Pancreas (tissue), 10 donors: ENCODE results near the gene PRF1. TPM values are rescaled to one million over a fixed set of nuclear protein-coding genes. Genes with fewer than 3 reads are reported as not detected.

Experiments
- ATAC-seq, 4 donors: fragments of 200-7000 bp; cut with Tn5 transposase; one replicate each; pipeline versions ENCODE4 v1.8.0 to v1.9.1; 2020; ENCODE audit warnings: mild to moderate bottlenecking in 4 of 4, moderate library complexity in 4 of 4
- DNase-seq, 6 donors: peaks; one replicate each; pipeline ENCODE4 v3.0.0-alpha.2; 2020
- FAIRE-seq: peaks from 2 replicates; lab custom pipeline; 2012; peaks lifted over from hg19 to GRCh38; lab: Jason Lieb, UNC
- H3K27ac ChIP-seq, 4 donors: fragments of 200-600 bp; sonication (generic); 1 replicate in 3 of 4; 2 replicates in 1 of 4; pipeline versions ENCODE4 v1.5.0 to v1.8.0; 2020
- H3K27me3 ChIP-seq, 4 donors: fragments of 200-600 bp; one replicate each; pipeline ENCODE4 v1.8.0; 2021
- H3K36me3 ChIP-seq, 3 donors: fragments of 200-600 bp; sonication (generic) in 1 of 3; one replicate each; pipeline versions ENCODE4 v1.5.0 to v1.8.0; 2020 to 2021
- H3K4me1 ChIP-seq, 3 donors: fragments of 200-600 bp; one replicate each; pipeline ENCODE4 v1.8.0; 2021
- H3K4me3 ChIP-seq, 4 donors: fragments of 200-600 bp; sonication (generic) in 2 of 4; one replicate each; pipeline versions ENCODE4 v1.5.0 to v1.8.0; 2020 to 2021
- H3K9me3 ChIP-seq, 4 donors: fragments of 200-600 bp; one replicate each; pipeline ENCODE4 v1.8.0; 2021
- CTCF ChIP-seq, 4 donors: fragments of 200-600 bp; sonication (generic) in 3 of 4; IDR thresholded peaks; one replicate each; pipeline versions ENCODE4 v1.5.0 to v1.8.0; 2021; ENCODE audit warnings: antibody characterized with exemption in 4 of 4
- WGBS, 2 donors: extraction: QIAGEN DNeasy Blood & Tissue Kit; methylation state at CpG; one replicate each; pipeline ENCODE4 v1.1.7; 2013; 5-methylcytosine and 5-hydroxymethylcytosine counted together
- intact Hi-C, 3 donors: fragments of 100-400 bp; cut with DNase I; formaldehyde crosslinking; loops; one replicate each; pipeline versions ENCODE4 v1.11.1 to v1.14.2; 2022
- polyA plus RNA-seq, 2 donors: library from polyadenylated mRNA; stranded (reverse); fragments of 200-250 nt; gene quantifications; one replicate each; pipeline ENCODE4 v1.2.3, GENCODE V29; 2013
- total RNA-seq, 6 donors: library from RNA; stranded (reverse); fragmentation: NEBNext Ultra II Directional in 4 of 6; extraction: Animal tissue kit (Norgen Biotek cat#: 25700) in 4 of 6; gene quantifications; one replicate each; pipeline versions ENCODE4 v1.2.1 to v1.2.4, GENCODE V29; 2021 to 2023
- donor health status: healthy with polysubstance abuse.
- donor health status: DM: no; HTN: no; CAD: no; lungs with moderate emphysema.
- donor health status: DM: no; HTN: no; CAD: no.
- donor health status: control.
- donor health status: control.
- donor health status: Bipolar disorder and iron deficiency.
- donor health status: DM: yes; HTN: yes; CAD: no.
- donor health status: DM: no; HTN: no; CAD: no.
- donor health status: DM: no; HTN: no; CAD: no.
- donor health status: DM: yes; HTN: yes; CAD: no.

The PRF1 gene
- total and polyA plus RNA-seq, 8 donors = 0.16 to 1.8 (median 0.52) TPM

- no peaks in the 10 kb centered on the region for H3K36me3 ChIP-seq
- 81 to 82% methylated on average over 8 of the region's 8 CpGs for WGBS, 2 donors
- H3K27ac ChIP-seq = no peak overlapping the region
- no peaks in the 10 kb centered on the region for H3K9me3 ChIP-seq
- DNase-seq (peak in 1 of 6 donors; percentile 4), ATAC-seq (no peak), FAIRE-seq (no peak)
- intact Hi-C loops = no loop called here
- TF ChIP-seq CTCF (IDR thresholded peaks at IDR 0.05) = no peak
- no peaks in the 10 kb centered on the region for H3K4me1 ChIP-seq
- no peak overlapping the region for H3K4me3 ChIP-seq
- H3K27me3 ChIP-seq = no peaks in the 10 kb centered on the region
Observed at GRCh38 chr10:70586348-70586930, 16.1 kb downstream of the PRF1 start.

GRCh38 chr10:70585578-70586169, 16.9 kb downstream of the PRF1 start:
- no peak for TF ChIP-seq CTCF (IDR thresholded peaks at IDR 0.05)
- intact Hi-C loops = no loop called here
- Histone ChIP-seq H3K4me3 (no peak overlapping the region), H3K27ac (no peak overlapping the region), H3K4me1 (no peaks in the 10 kb centered on the region), H3K9me3 (no peaks in the 10 kb centered on the region), H3K27me3 (no peaks in the 10 kb centered on the region), H3K36me3 (no peaks in the 10 kb centered on the region)
- FAIRE-seq = no peak
- peak in 1 of 6 donors; percentile 4 for DNase-seq
- WGBS, 2 donors = 69 to 76% methylated on average over 8 of the region's 8 CpGs
- no peak for ATAC-seq

DNA sequence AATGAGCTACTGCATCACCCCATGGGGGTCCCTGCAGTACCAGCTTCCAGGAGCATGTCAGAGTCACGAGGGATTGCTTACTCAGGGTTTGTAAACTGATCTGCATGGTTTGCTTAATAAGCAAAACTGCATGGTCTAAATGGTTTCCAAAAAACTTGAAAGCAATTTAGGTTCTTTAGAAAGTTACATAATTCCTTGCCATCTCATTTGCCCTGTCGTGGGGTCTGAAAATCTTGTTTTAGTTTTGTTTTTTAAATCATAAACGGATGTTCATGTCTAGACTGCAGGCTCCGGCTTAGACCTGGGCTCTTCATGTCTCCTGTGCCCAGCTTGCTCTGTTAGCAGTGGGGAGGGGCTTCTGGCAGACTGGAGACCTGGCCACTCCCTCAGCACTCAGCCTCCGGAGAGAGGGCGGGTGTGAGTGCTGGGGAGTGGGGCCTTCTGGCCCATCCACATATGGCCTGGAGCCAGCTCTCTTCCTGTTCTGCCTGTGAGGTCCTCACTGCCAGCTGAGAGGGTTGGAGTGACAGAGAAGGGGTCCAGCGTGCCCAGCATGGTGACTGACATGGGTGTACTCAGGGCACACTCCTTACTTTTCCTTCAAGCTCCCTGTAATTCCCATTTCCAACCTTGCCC, 17.5 kb downstream of the PRF1 start:
- Histone ChIP-seq H3K9me3 (no peaks in the 10 kb centered on the region), H3K27me3 (no peaks in the 10 kb centered on the region), H3K4me3 (no peak overlapping the region), H3K27ac (no peak overlapping the region), H3K4me1 (no peaks in the 10 kb centered on the region), H3K36me3 (no peaks in the 10 kb centered on the region)
- ATAC-seq = no peak
- intact Hi-C loops = no loop called here
- DNase-seq = peak in 1 of 6 donors; percentile 9
- 62 to 68% methylated on average over 7 of the region's 7 CpGs for WGBS, 2 donors
- TF ChIP-seq CTCF (IDR thresholded peaks at IDR 0.05) = no peak
- no peak for FAIRE-seq

GRCh38 chr10:70584366-70584765, 18.2 kb downstream of the PRF1 start:
- WGBS, 2 donors = 76 to 86% methylated on average over 11 of the region's 11 CpGs
- TF ChIP-seq CTCF (IDR thresholded peaks at IDR 0.05) = no peak
- Histone ChIP-seq H3K9me3 (no peaks in the 10 kb centered on the region), H3K27ac (no peak overlapping the region), H3K27me3 (no peaks in the 10 kb centered on the region), H3K4me1 (no peaks in the 10 kb centered on the region), H3K36me3 (no peaks in the 10 kb centered on the region), H3K4me3 (no peak overlapping the region)
- DNase-seq (peak in 1 of 6 donors; percentile 3), ATAC-seq (no peak), FAIRE-seq (no peak)
- intact Hi-C loops = no loop called here

DNA sequence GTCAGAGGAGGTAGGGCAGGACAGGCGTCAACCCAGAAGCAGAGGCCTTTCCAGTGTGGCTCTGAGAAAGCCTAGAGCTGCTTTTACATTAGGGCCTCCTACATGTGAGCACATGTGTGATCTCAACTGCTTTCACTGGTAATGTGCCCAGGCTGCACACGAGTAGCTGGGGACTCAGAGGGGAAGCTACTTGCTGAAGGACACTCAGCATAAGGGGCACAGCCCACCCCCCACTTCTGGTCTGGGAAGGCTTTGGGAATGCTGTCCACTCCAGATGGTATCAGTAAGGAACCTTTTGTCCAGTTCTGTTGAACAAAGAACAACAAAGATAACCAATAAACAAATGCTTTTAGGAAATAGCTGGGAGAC, 18.9 kb downstream of the PRF1 start:
- peaks cover 0 to 4% (median 0%) of the 10 kb centered on the region in 3 donors for H3K4me1 ChIP-seq
- no peaks in the 10 kb centered on the region for H3K27me3 ChIP-seq
- WGBS, 2 donors = 71 to 83% methylated on average over 2 of the region's 2 CpGs
- ATAC-seq = no peak
- H3K27ac ChIP-seq = no peak overlapping the region
- no peaks in the 10 kb centered on the region for H3K36me3 ChIP-seq
- no peak for TF ChIP-seq CTCF (IDR thresholded peaks at IDR 0.05)
- no peaks in the 10 kb centered on the region for H3K9me3 ChIP-seq
- intact Hi-C loops = no loop called here
- peak in 1 of 6 donors; percentile 3 for DNase-seq
- no peak for FAIRE-seq
- H3K4me3 ChIP-seq = no peak overlapping the region
